ENCODE results near the gene YPEL4. TPM values are rescaled to one million over a fixed set of nuclear protein-coding genes. Genes with fewer than 3 reads are reported as not detected.

Gene YPEL4
- total RNA-seq, 1 donor from 2014 or later = 1.3 TPM

GRCh38 chr11:57615308-57615707 lies 34.4 kb downstream of the YPEL4 start:
- Mint-ChIP-seq H3K27me3 (ENCODE audit: low read depth) (no peaks in the 10 kb centered on the region), H3K27ac (no peak overlapping the region), H3K9me3 (no peaks in the 10 kb centered on the region), H3K36me3 (peaks cover 40% of the 10 kb centered on the region), H3K4me3 (no peak overlapping the region), H3K4me1 (no peaks in the 10 kb centered on the region)
- TF ChIP-seq CTCF (IDR thresholded peaks at IDR 0.05; ENCODE audit: unreplicated experiment) = no peak
- DNase-seq (ENCODE audit: low spot score in 2 of 2, unreplicated experiment in 2 of 2) = no peak

- Mint-ChIP-seq H3K4me1 (no peaks in the 10 kb centered on the region), H3K9me3 (no peaks in the 10 kb centered on the region), H3K27ac (no peak overlapping the region), H3K4me3 (no peak overlapping the region), H3K36me3 (peaks cover 39% of the 10 kb centered on the region), H3K27me3 (ENCODE audit: low read depth) (no peaks in the 10 kb centered on the region)
- no peak for TF ChIP-seq CTCF (IDR thresholded peaks at IDR 0.05; ENCODE audit: unreplicated experiment)
- no peak for DNase-seq (ENCODE audit: low spot score in 2 of 2, unreplicated experiment in 2 of 2)
Observed at GRCh38 chr11:57614234-57614772, 35.4 kb downstream of the YPEL4 start.

GRCh38 chr11:57610170-57610569 lies 39.5 kb downstream of the YPEL4 start:
- no peaks in the 10 kb centered on the region for H3K27me3 Mint-ChIP-seq (ENCODE audit: low read depth)
- no peaks in the 10 kb centered on the region for H3K4me1 Mint-ChIP-seq
- TF ChIP-seq CTCF (IDR thresholded peaks at IDR 0.05; ENCODE audit: unreplicated experiment) = no peak
- DNase-seq (ENCODE audit: low spot score in 2 of 2, unreplicated experiment in 2 of 2) = no peak
- no peak overlapping the region for H3K4me3 Mint-ChIP-seq
- no peaks in the 10 kb centered on the region for H3K9me3 Mint-ChIP-seq
- no peak overlapping the region for H3K27ac Mint-ChIP-seq
- peaks cover 45% of the 10 kb centered on the region for H3K36me3 Mint-ChIP-seq

GRCh38 chr11:57605028-57605420 lies 44.7 kb downstream of the YPEL4 start:
- Mint-ChIP-seq H3K4me1 (peaks cover 6% of the 10 kb centered on the region), H3K4me3 (no peak overlapping the region), H3K27ac (no peak overlapping the region), H3K27me3 (ENCODE audit: low read depth) (no peaks in the 10 kb centered on the region), H3K36me3 (peaks cover 25% of the 10 kb centered on the region), H3K9me3 (no peaks in the 10 kb centered on the region)
- TF ChIP-seq CTCF (IDR thresholded peaks at IDR 0.05; ENCODE audit: unreplicated experiment) = no peak
- no peak for DNase-seq (ENCODE audit: low spot score in 2 of 2, unreplicated experiment in 2 of 2)

GRCh38 chr11:57604296-57605027 lies 45.2 kb downstream of the YPEL4 start:
- no peaks in the 10 kb centered on the region for H3K9me3 Mint-ChIP-seq

More at GRCh38 chr11:57604296-57605027, 45.2 kb downstream of the YPEL4 start:
- H3K27me3 Mint-ChIP-seq (ENCODE audit: low read depth) = no peaks in the 10 kb centered on the region
- no peak for TF ChIP-seq CTCF (IDR thresholded peaks at IDR 0.05; ENCODE audit: unreplicated experiment)
- peaks cover 24% of the 10 kb centered on the region for H3K36me3 Mint-ChIP-seq
- peaks cover 12% of the 10 kb centered on the region for H3K4me1 Mint-ChIP-seq
- no peak overlapping the region for H3K27ac Mint-ChIP-seq
- no peak overlapping the region for H3K4me3 Mint-ChIP-seq
- no peak for DNase-seq (ENCODE audit: low spot score in 2 of 2, unreplicated experiment in 2 of 2)

All from mesothelial cell of epicardium (in vitro differentiated cells).